Lower leg skin (tissue), 4 donors: ENCODE measurements around the gene MCM6. TPM values are rescaled to one million over a fixed set of nuclear protein-coding genes. Genes with fewer than 3 reads are reported as not detected.
A peak's percentile ranks its signal among the peaks of the same experiment; 100 is the strongest.
"Not testable (repeated sequence)": the region's sequence is repeated elsewhere in the genome, so short reads cannot be mapped to it uniquely, and the experiment has no call there.

Experiments used
- DNase-seq, 2 donors: peaks; one replicate each; pipeline ENCODE4 v3.0.0-alpha.2; 2019; ENCODE audit warnings: low spot score in 2 of 2
- H3K4me3 ChIP-seq: fragments of 200-600 bp; sonication (generic); 2 replicates; pipeline ENCODE4 v1.5.1; 2017; ENCODE audit warnings: mild to moderate bottlenecking, low read depth; ENCODE audit not compliant: poor library complexity, severe bottlenecking
- CTCF ChIP-seq, 3 donors: fragments of 450-650 bp; IDR thresholded peaks; one replicate each; pipeline ENCODE4 v1.5.1; 2016; ENCODE audit warnings: antibody characterized with exemption in 3 of 3, mild to moderate bottlenecking in 3 of 3, moderate library complexity in 2 of 3
- POLR2A ChIP-seq, 2 donors: fragments of 450-650 bp; IDR thresholded peaks; one replicate each; pipeline ENCODE4 v1.6.1; 2016 to 2017; ENCODE audit warnings: antibody characterized with exemption in 2 of 2, mild to moderate bottlenecking in 1 of 2, moderate library complexity in 1 of 2
- WGBS, 2 donors: methylation state at CpG; one replicate each; pipeline ENCODE4 v1.1.5; 2018; 5-methylcytosine and 5-hydroxymethylcytosine counted together
- intact Hi-C: fragments of 100-400 bp; cut with DNase I; formaldehyde crosslinking; loops from one replicate; pipeline ENCODE4 v1.15.0; 2023; ENCODE audit warnings: low total_unique reads
- total RNA-seq, 4 donors: library from RNA; depleted of rRNA; stranded (reverse); fragments of >200 nt; gene quantifications; one replicate each; pipeline ENCODE4 v1.1.0, GENCODE V29; 2016

MCM6 gene
- total RNA-seq, 4 donors from 2014 or later, result 4.5 to 8.5 (median 6.0) TPM

- H3K4me3 ChIP-seq, result no peak overlapping the region
- WGBS, 2 donors, result 67% methylated on average over 3 of the region's 3 CpGs
- intact Hi-C loops, result no loop called here
- DNase-seq, result no peak
- TF ChIP-seq CTCF (IDR thresholded peaks at IDR 0.05), result no peak
- no peak for TF ChIP-seq POLR2A (IDR thresholded peaks at IDR 0.05)
These were observed 6.2 kb upstream of the MCM6 start for GRCh38 chr2:135882415-135882814.

GRCh38 chr2:135876770-135877169, 527 bp upstream of the MCM6 start:
- intact Hi-C loops, DNase-seq, H3K4me3 ChIP-seq: not testable (repeated sequence)
- WGBS, 2 donors, result 84 to 87% methylated on average over 15 of the region's 15 CpGs

GRCh38 chr2:135875491-135876065, 665 bp downstream of the MCM6 start:
- DNase-seq, result peak; percentile 23 to 90
- TF ChIP-seq POLR2A (IDR thresholded peaks at IDR 0.05), result no peak
- TF ChIP-seq CTCF (IDR thresholded peaks at IDR 0.05), result no peak
- WGBS, 2 donors, result 0 to 1% methylated on average over 19 to 26 of the region's 26 CpGs
- intact Hi-C loops, result no loop called here
- H3K4me3 ChIP-seq, result peak overlapping the region; percentile 70

GRCh38 chr2:135874777-135875365, 1.4 kb downstream of the MCM6 start:
- no peak for DNase-seq
- intact Hi-C loops, result no loop called here
- no peak overlapping the region for H3K4me3 ChIP-seq
- TF ChIP-seq CTCF (IDR thresholded peaks at IDR 0.05) (no peak), POLR2A (IDR thresholded peaks at IDR 0.05) (no peak)
- WGBS, 2 donors, result 81% methylated on average over 19 of the region's 19 CpGs

GRCh38 chr2:135870571-135870970, 5.7 kb downstream of the MCM6 start:
- WGBS, 2 donors, result 37 to 100% methylated on average over 1 of the region's 1 CpG
- no peak for DNase-seq
- no peak overlapping the region for H3K4me3 ChIP-seq
- no peak for TF ChIP-seq CTCF (IDR thresholded peaks at IDR 0.05)
- TF ChIP-seq POLR2A (IDR thresholded peaks at IDR 0.05), result no peak
- intact Hi-C loops, result no loop called here

- DNase-seq, result no peak
- intact Hi-C loops, result no loop called here
- 71 to 76% methylated on average over 6 of the region's 6 CpGs for WGBS, 2 donors
These were observed 13.0 kb downstream of the MCM6 start for GRCh38 chr2:135863233-135863632.

More at GRCh38 chr2:135863233-135863632, 13.0 kb downstream of the MCM6 start:
- TF ChIP-seq CTCF (IDR thresholded peaks at IDR 0.05), result no peak
- TF ChIP-seq POLR2A (IDR thresholded peaks at IDR 0.05), result no peak
- no peak overlapping the region for H3K4me3 ChIP-seq
